Measurements from ENCODE around the gene TOP2A. TPM values are rescaled to one million over a fixed set of nuclear protein-coding genes. Genes with fewer than 3 reads are reported as not detected.

TOP2A gene
- total and polyA plus RNA-seq, 2 donors (not counting 1 experiment from before 2014, with no cell fraction given) = 39.2 to 41.6 TPM

DNA sequence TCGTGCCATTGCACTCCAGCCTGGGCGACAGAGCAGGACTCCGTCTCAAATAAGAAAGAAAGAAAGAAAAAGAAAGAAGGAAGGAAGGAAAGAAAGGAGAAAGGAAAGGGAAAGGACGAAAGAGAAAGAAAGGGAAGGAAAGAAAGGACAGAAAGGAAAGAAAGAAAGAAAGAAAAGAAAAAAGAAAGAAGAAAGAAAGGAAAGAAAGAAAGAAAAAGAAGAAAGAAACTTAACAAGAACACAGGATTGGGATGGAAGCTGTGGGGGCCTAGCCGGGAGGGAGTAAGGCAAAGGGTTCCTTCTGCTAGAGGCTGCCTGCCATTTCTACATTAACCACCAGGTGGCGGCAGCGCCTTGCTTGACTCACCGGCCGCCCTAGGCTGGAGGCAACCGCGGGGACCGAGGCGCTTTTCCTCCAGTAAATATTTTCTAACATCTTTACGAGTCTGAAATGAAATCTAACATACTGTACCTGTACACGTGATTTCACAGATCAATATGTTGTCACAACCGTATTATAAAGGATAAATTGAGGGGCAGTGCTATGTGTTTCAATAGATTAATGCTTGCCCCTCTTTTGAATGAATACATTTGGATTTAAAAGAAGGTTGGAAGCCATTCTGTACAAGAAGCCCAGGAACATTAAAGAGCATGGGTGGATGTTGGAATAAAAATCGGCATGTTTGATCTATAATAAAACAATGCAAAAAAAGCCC lies 59.2 kb downstream of the TOP2A start:
- H3K4me2 ChIP-seq (ENCODE audit: extremely low read depth, insufficient read depth, low read length) = peak overlapping the region; percentile 75
- H3K27ac ChIP-seq (ENCODE audit: insufficient read depth, low read length) = peak overlapping the region; percentile 1
- no peak for TF ChIP-seq EZH2 (IDR thresholded peaks at IDR 0.05; ENCODE audit: low read length, missing control alignments)
- TF ChIP-seq, protein P1, sequence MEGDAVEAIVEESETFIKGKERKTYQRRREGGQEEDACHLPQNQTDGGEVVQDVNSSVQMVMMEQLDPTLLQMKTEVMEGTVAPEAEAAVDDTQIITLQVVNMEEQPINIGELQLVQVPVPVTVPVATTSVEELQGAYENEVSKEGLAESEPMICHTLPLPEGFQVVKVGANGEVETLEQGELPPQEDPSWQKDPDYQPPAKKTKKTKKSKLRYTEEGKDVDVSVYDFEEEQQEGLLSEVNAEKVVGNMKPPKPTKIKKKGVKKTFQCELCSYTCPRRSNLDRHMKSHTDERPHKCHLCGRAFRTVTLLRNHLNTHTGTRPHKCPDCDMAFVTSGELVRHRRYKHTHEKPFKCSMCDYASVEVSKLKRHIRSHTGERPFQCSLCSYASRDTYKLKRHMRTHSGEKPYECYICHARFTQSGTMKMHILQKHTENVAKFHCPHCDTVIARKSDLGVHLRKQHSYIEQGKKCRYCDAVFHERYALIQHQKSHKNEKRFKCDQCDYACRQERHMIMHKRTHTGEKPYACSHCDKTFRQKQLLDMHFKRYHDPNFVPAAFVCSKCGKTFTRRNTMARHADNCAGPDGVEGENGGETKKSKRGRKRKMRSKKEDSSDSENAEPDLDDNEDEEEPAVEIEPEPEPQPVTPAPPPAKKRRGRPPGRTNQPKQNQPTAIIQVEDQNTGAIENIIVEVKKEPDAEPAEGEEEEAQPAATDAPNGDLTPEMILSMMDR (conservative IDR thresholded peaks at IDR 0.05 in 1 of 2, IDR thresholded peaks at IDR 0.05 in 1 of 2; ENCODE audit: low read depth in 1 of 2, low read length in 2 of 2) = peak; percentile 89 to 92
- peaks cover 12% of the 10 kb centered on the region for H3K36me3 ChIP-seq (ENCODE audit: control insufficient read depth, insufficient read depth, low read length)
- peak; percentile 67 to 85 for DNase-seq (ENCODE audit: low read depth in 2 of 2)
- H3K79me2 ChIP-seq (ENCODE audit: control insufficient read depth, insufficient read depth, low read length) = no peaks in the 10 kb centered on the region
- H3K9me3 ChIP-seq (ENCODE audit: control insufficient read depth, insufficient read depth, low read depth, low read length) = no peaks in the 10 kb centered on the region
- H2AFZ ChIP-seq (ENCODE audit: low read length) = peak overlapping the region; percentile 15
- no peaks in the 10 kb centered on the region for H4K20me1 ChIP-seq (ENCODE audit: control insufficient read depth, extremely low read depth, insufficient read depth, low read length)
- H3K4me1 ChIP-seq (ENCODE audit: control insufficient read depth, extremely low read depth, insufficient read depth, low read length) = peaks cover 8% of the 10 kb centered on the region
- peak overlapping the region; percentile 13 for H3K9ac ChIP-seq (ENCODE audit: insufficient read depth, low read length)
- H3K27me3 ChIP-seq (ENCODE audit: control insufficient read depth, insufficient read depth, low read length) = no peaks in the 10 kb centered on the region
- H3K4me3 ChIP-seq (replicated peaks in 1 of 4; ENCODE audit: control extremely low read depth in 1 of 4, insufficient read depth in 1 of 4, low read depth in 3 of 4, low read length in 4 of 4) = peak overlapping the region in 2 of 4 experiments; percentile 3 to 21

DNA sequence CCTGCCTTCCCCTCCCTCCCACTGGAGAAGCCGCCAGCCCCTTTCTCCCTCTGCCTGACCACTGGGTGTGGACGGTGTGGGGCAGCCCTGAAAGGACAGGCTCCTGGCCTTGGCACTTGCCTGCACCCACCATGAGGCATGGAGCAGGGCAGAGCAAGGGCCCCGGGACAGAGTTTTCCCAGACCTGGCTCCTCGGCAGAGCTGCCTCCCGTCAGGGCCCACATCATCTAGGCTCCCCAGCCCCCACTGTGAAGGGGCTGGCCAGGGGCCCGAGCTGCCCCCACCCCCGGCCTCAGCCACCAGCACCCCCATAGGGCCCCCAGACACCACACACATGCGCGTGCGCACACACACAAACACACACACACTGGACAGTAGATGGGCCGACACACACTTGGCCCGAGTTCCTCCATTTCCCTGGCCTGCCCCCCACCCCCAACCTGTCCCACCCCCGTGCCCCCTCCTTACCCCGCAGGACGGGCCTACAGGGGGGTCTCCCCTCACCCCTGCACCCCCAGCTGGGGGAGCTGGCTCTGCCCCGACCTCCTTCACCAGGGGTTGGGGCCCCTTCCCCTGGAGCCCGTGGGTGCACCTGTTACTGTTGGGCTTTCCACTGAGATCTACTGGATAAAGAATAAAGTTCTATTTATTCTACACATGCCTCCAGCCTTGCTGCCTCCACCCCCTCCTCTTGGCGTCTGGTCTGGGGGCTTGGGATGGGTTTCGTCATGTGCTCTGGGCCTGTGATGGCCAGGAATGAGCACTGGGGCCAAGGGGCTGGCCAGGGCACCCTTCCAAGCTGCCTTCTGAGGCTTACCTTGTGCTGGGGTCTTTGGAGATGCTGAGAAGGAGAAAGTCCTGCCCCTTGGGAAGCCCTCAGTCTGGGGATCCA lies 60.5 kb downstream of the TOP2A start:
- no peaks in the 10 kb centered on the region for H3K27me3 ChIP-seq (ENCODE audit: control insufficient read depth, insufficient read depth, low read length)
- H2AFZ ChIP-seq (ENCODE audit: low read length) = no peak overlapping the region
- H3K36me3 ChIP-seq (ENCODE audit: control insufficient read depth, insufficient read depth, low read length) = peaks cover 19% of the 10 kb centered on the region
- no peak overlapping the region for H3K4me2 ChIP-seq (ENCODE audit: extremely low read depth, insufficient read depth, low read length)
- H4K20me1 ChIP-seq (ENCODE audit: control insufficient read depth, extremely low read depth, insufficient read depth, low read length) = no peaks in the 10 kb centered on the region
- no peak overlapping the region for H3K9ac ChIP-seq (ENCODE audit: insufficient read depth, low read length)
- DNase-seq (ENCODE audit: low read depth in 2 of 2) = no peak
- no peaks in the 10 kb centered on the region for H3K79me2 ChIP-seq (ENCODE audit: control insufficient read depth, insufficient read depth, low read length)
- no peak for TF ChIP-seq EZH2 (IDR thresholded peaks at IDR 0.05; ENCODE audit: low read length, missing control alignments)
- TF ChIP-seq, protein P1 (conservative IDR thresholded peaks at IDR 0.05 in 1 of 2, IDR thresholded peaks at IDR 0.05 in 1 of 2; ENCODE audit: low read depth in 1 of 2, low read length in 2 of 2) = no peak
- peaks cover 8% of the 10 kb centered on the region for H3K4me1 ChIP-seq (ENCODE audit: control insufficient read depth, extremely low read depth, insufficient read depth, low read length)
- H3K4me3 ChIP-seq (replicated peaks in 1 of 4; ENCODE audit: control extremely low read depth in 1 of 4, insufficient read depth in 1 of 4, low read depth in 3 of 4, low read length in 4 of 4) = no peak overlapping the region
- H3K27ac ChIP-seq (ENCODE audit: insufficient read depth, low read length) = no peak overlapping the region
- H3K9me3 ChIP-seq (ENCODE audit: control insufficient read depth, insufficient read depth, low read depth, low read length) = no peaks in the 10 kb centered on the region
